Measurements from ENCODE around the gene ELOVL7. TPM values are rescaled to one million over a fixed set of nuclear protein-coding genes. Genes with fewer than 3 reads are reported as not detected.
"Not testable (repeated sequence)": the region's sequence is repeated elsewhere in the genome, so short reads cannot be mapped to it uniquely, and the experiment has no call there.

The ELOVL7 gene
- total and polyA plus RNA-seq, 10 of the 15 experiments (the other 5 are each of a cell fraction or from before 2014, with no cell fraction given), result 0.26 to 1.2 (median 0.92) TPM

DNA sequence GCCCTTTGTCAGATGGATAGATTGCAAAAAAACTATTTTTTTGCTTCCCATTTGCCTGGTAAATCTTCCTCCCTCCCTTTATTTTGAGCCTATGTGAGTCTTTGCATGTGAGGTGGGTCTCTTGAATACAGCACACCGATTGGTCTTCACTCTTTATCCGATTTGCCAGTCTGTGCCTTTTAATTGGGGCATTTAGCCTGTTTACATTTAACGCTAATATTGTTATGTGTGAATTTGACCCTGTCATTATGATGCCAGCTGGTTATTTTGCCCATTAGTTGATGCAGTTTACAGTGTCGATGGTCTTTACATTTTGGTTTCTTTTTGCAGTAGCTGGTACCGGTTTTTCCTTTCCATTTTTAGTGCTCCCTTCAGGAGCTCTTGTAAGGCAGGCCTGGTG lies 131.1 kb downstream of the ELOVL7 start (continued):
- TF ChIP-seq YY1 (IDR thresholded peaks at IDR 0.05; ENCODE audit: low read depth, low read length), result no peak
- no peak for TF ChIP-seq TCF3 (IDR thresholded peaks at IDR 0.05; ENCODE audit: borderline replicate concordance, insufficient read depth, low read depth, low read length)

DNA sequence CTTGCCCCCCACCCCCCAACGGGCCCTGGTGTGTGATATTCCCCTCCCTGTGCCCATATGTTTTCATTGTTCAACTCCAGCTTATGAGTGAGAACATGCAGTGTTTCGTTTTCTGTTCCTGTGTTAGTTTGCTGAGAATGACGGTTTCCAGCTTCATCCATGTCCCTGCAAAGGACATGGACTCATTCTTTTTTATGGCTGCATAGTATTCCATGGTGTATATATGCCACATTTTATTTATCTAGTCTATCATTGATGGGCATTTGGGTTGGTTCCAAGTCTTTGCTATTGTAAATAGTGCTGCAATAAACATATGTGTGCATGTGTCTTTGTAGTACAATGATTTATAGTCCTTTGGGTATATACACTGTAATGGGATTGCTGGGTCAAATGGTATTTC lies 132.2 kb downstream of the ELOVL7 start:
- SMC1A ChIA-PET (ENCODE audit: uncharacterized antibody, unreplicated experiment); H3K9ac ChIP-seq (ENCODE audit: control insufficient read depth, insufficient read depth, low read length); H3K9me3 ChIP-seq (replicated peaks; ENCODE audit: control insufficient read depth, insufficient read depth, low read length); DNase-seq (ENCODE audit: low read depth, low spot score); BruUV-seq (replicated peaks); H2AFZ ChIP-seq (ENCODE audit: control insufficient read depth, low read depth, low read length); ATAC-seq; H4K20me1 ChIP-seq (ENCODE audit: control insufficient read depth, insufficient read depth); H3K4me2 ChIP-seq (ENCODE audit: control insufficient read depth, insufficient read depth); in situ Hi-C loops (cut with MboI); intact Hi-C loops (cut with micrococcal nuclease; ENCODE audit: unreplicated experiment); H3K27ac ChIP-seq (ENCODE audit: control insufficient read depth, insufficient read depth); H3K4me1 ChIP-seq (ENCODE audit: control insufficient read depth, insufficient read depth, low read length); H3K79me2 ChIP-seq (ENCODE audit: control insufficient read depth, insufficient read depth, low read length); H3K4me3 ChIP-seq; FAIRE-seq; H3K36me3 ChIP-seq (ENCODE audit: control insufficient read depth in 2 of 2, insufficient read depth in 2 of 2, low read length in 1 of 2); H3K27me3 ChIP-seq (replicated peaks in 1 of 2; ENCODE audit: control insufficient read depth in 2 of 2, insufficient read depth in 2 of 2, low read length in 1 of 2); POLR2A ChIA-PET: not testable (repeated sequence)
- CTCF ChIA-PET, result interaction anchor here (0.6 to 0.9 kb wide), 2 partner anchors 10 to 897 kb away, joined by 3 to 4 read pairs; no protein-coding TSS in a partner anchor
- RAD21 ChIA-PET (ENCODE audit: unreplicated experiment), result interaction anchor here (0.6 kb wide), 1 partner anchor 13 kb away, joined by 3 read pairs; no protein-coding TSS in a partner anchor
- WGBS (ENCODE audit: insufficient coverage, insufficient replicate concordance, low lambda C conversion rate, missing lambda C conversion rate), result 22% methylated on average over 2 of the region's 3 CpGs

GRCh38 chr5:60710362-60710761 lies 133.7 kb downstream of the ELOVL7 start:
- intact Hi-C loops (cut with micrococcal nuclease; ENCODE audit: unreplicated experiment) (no loop called here), in situ Hi-C loops (cut with MboI) (no loop called here)
- Histone ChIP-seq H2AFZ (ENCODE audit: control insufficient read depth, low read depth, low read length) (no peak overlapping the region), H3K9ac (ENCODE audit: control insufficient read depth, insufficient read depth, low read length) (no peak overlapping the region), H3K36me3 (ENCODE audit: control insufficient read depth in 2 of 2, insufficient read depth in 2 of 2, low read length in 1 of 2) (no peaks in the 10 kb centered on the region), H3K9me3 (replicated peaks; ENCODE audit: control insufficient read depth, insufficient read depth, low read length) (no peaks in the 10 kb centered on the region; the same call in 2 of the 3 replicates), H3K79me2 (ENCODE audit: control insufficient read depth, insufficient read depth, low read length) (no peaks in the 10 kb centered on the region), H3K4me1 (ENCODE audit: control insufficient read depth, insufficient read depth, low read length) (no peaks in the 10 kb centered on the region), H3K27ac (ENCODE audit: control insufficient read depth, insufficient read depth) (no peak overlapping the region), H3K27me3 (replicated peaks in 1 of 2; ENCODE audit: control insufficient read depth in 2 of 2, insufficient read depth in 2 of 2, low read length in 1 of 2) (no peaks in the 10 kb centered on the region; a peak in 1 of 4 replicates), H3K4me3 (no peak overlapping the region), H4K20me1 (ENCODE audit: control insufficient read depth, insufficient read depth) (no peaks in the 10 kb centered on the region), H3K4me2 (ENCODE audit: control insufficient read depth, insufficient read depth) (no peak overlapping the region)
- RAD21 ChIA-PET (ENCODE audit: unreplicated experiment), result no interaction called here
- POLR2A ChIA-PET, result no interaction called here
- ATAC-seq, result no peak
- BruUV-seq (replicated peaks), result no TSS peak
- 8% methylated on average over 3 of the region's 3 CpGs for WGBS (ENCODE audit: insufficient coverage, insufficient replicate concordance, low lambda C conversion rate, missing lambda C conversion rate)
- SMC1A ChIA-PET (ENCODE audit: uncharacterized antibody, unreplicated experiment), result interaction anchor here (0.6 to 1.4 kb wide), 3 partner anchors 11 to 131 kb away, joined by 3 read pairs; partner anchors contain the start of gene DEPDC1B
- DNase-seq (ENCODE audit: low read depth, low spot score), result no peak
- TF ChIP-seq IKZF2 (IDR thresholded peaks at IDR 0.05) (no peak), USF2 (IDR thresholded peaks at IDR 0.05; ENCODE audit: borderline replicate concordance, low read depth, low read length) (no peak), LARP7 (IDR thresholded peaks at IDR 0.05) (no peak), STAT3 (IDR thresholded peaks at IDR 0.05; ENCODE audit: low read depth, low read length) (no peak), RB1 (IDR thresholded peaks at IDR 0.05; ENCODE audit: borderline replicate concordance) (no peak), CHD1 (IDR thresholded peaks at IDR 0.05; ENCODE audit: low read depth, low read length) (no peak), MAX (IDR thresholded peaks at IDR 0.05; ENCODE audit: low read depth, low read length) (no peak), BRCA1 (IDR thresholded peaks at IDR 0.05; ENCODE audit: low read depth, low read length) (no peak), TBL1XR1 (IDR thresholded peaks at IDR 0.05; ENCODE audit: low read depth, low read length) (no peak), ATF7 (IDR thresholded peaks at IDR 0.05; ENCODE audit: low read depth) (no peak)
- TF ChIP-seq, protein P1, sequence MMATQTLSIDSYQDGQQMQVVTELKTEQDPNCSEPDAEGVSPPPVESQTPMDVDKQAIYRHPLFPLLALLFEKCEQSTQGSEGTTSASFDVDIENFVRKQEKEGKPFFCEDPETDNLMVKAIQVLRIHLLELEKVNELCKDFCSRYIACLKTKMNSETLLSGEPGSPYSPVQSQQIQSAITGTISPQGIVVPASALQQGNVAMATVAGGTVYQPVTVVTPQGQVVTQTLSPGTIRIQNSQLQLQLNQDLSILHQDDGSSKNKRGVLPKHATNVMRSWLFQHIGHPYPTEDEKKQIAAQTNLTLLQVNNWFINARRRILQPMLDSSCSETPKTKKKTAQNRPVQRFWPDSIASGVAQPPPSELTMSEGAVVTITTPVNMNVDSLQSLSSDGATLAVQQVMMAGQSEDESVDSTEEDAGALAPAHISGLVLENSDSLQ (IDR thresholded peaks at IDR 0.05), result no peak
- CTCF ChIA-PET, result interaction anchor here (1.2 to 1.6 kb wide), 2 partner anchors 10 to 31 kb away, joined by 4 to 6 read pairs; partner anchors contain the start of gene DEPDC1B
- FAIRE-seq, result no peak
